Vagina (tissue), 2 donors: ENCODE measurements around the gene ENPEP.

Source experiments
- POLR2A ChIP-seq, 2 donors: fragments of 450-650 bp; IDR thresholded peaks; one replicate each; pipeline ENCODE4 v1.6.1; 2017; ENCODE audit warnings: antibody characterized with exemption in 2 of 2, mild to moderate bottlenecking in 2 of 2, moderate library complexity in 2 of 2
- TF ChIP-seq, protein P1 (sequence below), 3 experiments: fragments of 450-650 bp in 2 of 3; fragments of 200-600 bp in 1 of 3; sonication (generic) in 1 of 3; IDR thresholded peaks; one replicate each; pipeline ENCODE4 v1.5.1; 2017 to 2019; ENCODE audit warnings: antibody characterized with exemption in 3 of 3, mild to moderate bottlenecking in 2 of 3, moderate library complexity in 2 of 3

DNA sequence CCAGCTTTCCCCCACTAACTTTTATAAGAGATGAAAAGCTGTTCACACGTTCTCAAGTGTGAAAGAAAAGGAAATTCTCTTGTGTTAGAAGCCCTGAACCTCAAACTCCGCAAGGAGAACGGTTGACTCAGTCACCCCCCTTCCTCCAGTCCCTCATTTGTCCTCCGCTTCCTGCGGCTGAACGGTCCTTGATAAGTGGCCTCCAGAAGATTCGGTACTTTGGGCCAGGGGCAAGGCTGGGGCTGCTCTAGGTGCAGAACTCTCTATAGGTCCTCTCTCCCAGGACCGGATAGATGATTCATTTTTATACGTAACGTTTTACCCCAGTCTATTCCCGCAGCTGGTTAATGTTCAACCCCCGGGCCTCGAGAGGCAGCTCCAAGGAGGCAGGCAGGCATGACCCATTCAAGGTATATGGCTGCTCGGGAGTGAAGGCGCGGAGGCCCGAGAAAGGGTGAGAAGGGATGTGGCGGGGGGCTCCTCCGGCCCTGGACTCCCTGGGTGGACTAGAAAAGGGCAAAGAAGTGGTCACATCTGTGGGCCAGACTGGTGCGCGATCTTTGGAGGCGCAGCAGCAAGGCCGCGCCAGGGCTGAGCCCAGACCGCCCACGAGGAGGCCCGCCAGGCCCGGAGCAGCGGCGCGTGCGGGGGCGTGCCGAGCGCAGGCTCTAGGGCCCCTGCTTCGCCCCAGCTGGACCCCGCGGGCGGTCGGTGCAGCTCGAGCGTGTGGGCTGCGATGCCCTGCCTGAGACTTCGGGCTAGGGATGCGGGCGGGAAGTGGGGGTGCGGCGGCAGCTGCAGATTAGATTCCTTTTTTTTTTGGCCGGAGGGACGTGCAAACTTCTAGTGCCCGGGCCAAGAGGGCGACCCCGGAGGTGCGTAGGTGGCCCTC lies 135.2 kb downstream of the ENPEP start:
- TF ChIP-seq, protein P1, sequence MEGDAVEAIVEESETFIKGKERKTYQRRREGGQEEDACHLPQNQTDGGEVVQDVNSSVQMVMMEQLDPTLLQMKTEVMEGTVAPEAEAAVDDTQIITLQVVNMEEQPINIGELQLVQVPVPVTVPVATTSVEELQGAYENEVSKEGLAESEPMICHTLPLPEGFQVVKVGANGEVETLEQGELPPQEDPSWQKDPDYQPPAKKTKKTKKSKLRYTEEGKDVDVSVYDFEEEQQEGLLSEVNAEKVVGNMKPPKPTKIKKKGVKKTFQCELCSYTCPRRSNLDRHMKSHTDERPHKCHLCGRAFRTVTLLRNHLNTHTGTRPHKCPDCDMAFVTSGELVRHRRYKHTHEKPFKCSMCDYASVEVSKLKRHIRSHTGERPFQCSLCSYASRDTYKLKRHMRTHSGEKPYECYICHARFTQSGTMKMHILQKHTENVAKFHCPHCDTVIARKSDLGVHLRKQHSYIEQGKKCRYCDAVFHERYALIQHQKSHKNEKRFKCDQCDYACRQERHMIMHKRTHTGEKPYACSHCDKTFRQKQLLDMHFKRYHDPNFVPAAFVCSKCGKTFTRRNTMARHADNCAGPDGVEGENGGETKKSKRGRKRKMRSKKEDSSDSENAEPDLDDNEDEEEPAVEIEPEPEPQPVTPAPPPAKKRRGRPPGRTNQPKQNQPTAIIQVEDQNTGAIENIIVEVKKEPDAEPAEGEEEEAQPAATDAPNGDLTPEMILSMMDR (IDR thresholded peaks at IDR 0.05) = no peak
- no peak for TF ChIP-seq POLR2A (IDR thresholded peaks at IDR 0.05)
